ENCODE results near the gene UVRAG.

UVRAG gene

GRCh38 chr11:75795276-75796090 is 19.5 kb upstream of the UVRAG start:
- Histone ChIP-seq H4K20me1 (no peaks in the 10 kb centered on the region), H3K4me3 (no peak overlapping the region), H3K9ac (no peak overlapping the region), H3K27ac (no peak overlapping the region), H3K4me1 (peaks cover 18% of the 10 kb centered on the region), H3K27me3 (no peaks in the 10 kb centered on the region), H3K4me2 (no peak overlapping the region), H3K36me3 (no peaks in the 10 kb centered on the region), H3K9me3 (no peaks in the 10 kb centered on the region)
- TF ChIP-seq Cebpa-rat (IDR thresholded peaks at IDR 0.05): no peak

- Histone ChIP-seq H3K27ac (no peak overlapping the region), H3K9me3 (no peaks in the 10 kb centered on the region), H3K4me2 (no peak overlapping the region), H4K20me1 (no peaks in the 10 kb centered on the region), H3K36me3 (no peaks in the 10 kb centered on the region), H3K4me3 (no peak overlapping the region), H3K27me3 (no peaks in the 10 kb centered on the region), H3K4me1 (peaks cover 23% of the 10 kb centered on the region), H3K9ac (no peak overlapping the region)
- TF ChIP-seq Cebpa-rat (IDR thresholded peaks at IDR 0.05): no peak
Measured at GRCh38 chr11:75796091-75796435, 18.9 kb upstream of the UVRAG start.

DNA sequence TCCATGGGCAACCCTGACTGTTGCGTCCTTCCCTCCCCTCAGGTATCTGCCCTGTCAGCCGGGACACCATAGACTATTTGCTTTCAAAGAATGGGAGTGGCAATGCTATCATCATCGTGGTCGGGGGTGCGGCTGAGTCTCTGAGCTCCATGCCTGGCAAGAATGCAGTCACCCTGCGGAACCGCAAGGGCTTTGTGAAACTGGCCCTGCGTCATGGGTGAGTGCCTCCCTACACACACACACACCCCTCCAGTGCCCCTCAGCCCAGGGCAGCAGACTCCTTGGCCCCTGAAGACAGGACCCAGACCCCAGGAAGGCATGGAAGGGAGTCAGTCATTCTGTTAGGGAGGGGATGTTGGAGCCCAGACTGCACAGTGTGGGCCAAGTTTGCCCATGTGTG is 17.9 kb upstream of the UVRAG start:
- peak overlapping the region; percentile 59 for H3K4me2 ChIP-seq
- peaks cover 34% of the 10 kb centered on the region for H3K4me1 ChIP-seq
- TF ChIP-seq Cebpa-rat (IDR thresholded peaks at IDR 0.05): no peak
- no peaks in the 10 kb centered on the region for H3K9me3 ChIP-seq
- H3K27ac ChIP-seq: no peak overlapping the region
- H3K27me3 ChIP-seq: no peaks in the 10 kb centered on the region
- H3K36me3 ChIP-seq: no peaks in the 10 kb centered on the region
- H4K20me1 ChIP-seq: no peaks in the 10 kb centered on the region
- no peak overlapping the region for H3K4me3 ChIP-seq
- no peak overlapping the region for H3K9ac ChIP-seq

DNA sequence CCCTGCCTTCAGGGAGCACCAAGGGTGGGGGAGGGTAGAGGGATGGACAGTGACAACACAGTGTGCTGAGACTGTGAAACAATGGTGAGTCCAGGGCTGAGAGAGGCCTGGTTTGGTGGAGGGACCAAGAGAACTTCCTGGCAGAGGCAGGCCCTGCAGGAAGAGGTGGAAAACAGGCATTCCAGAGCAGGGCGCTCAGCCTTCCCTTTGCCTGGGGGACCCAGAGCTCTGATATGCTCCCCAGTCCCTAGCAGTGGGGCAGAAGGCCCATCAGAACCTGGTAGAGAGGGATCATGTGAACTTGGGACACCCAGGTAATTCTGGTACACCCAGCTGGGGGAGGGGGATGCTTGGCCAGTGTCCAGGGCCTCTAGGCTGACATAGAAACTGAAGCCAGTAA is 17.2 kb upstream of the UVRAG start:
- no peaks in the 10 kb centered on the region for H4K20me1 ChIP-seq
- no peak for TF ChIP-seq Cebpa-rat (IDR thresholded peaks at IDR 0.05)
- peaks cover 38% of the 10 kb centered on the region for H3K4me1 ChIP-seq
- no peaks in the 10 kb centered on the region for H3K9me3 ChIP-seq
- H3K4me2 ChIP-seq: peak overlapping the region; percentile 59
- no peak overlapping the region for H3K4me3 ChIP-seq
- no peak overlapping the region for H3K27ac ChIP-seq
- H3K27me3 ChIP-seq: no peaks in the 10 kb centered on the region
- no peaks in the 10 kb centered on the region for H3K36me3 ChIP-seq
- no peak overlapping the region for H3K9ac ChIP-seq

GRCh38 chr11:75800136-75800675 is 14.8 kb upstream of the UVRAG start:
- Histone ChIP-seq H3K4me3 (no peak overlapping the region), H4K20me1 (no peaks in the 10 kb centered on the region), H3K4me1 (peaks cover 38% of the 10 kb centered on the region), H3K27ac (no peak overlapping the region), H3K36me3 (no peaks in the 10 kb centered on the region), H3K4me2 (peak overlapping the region; percentile 70), H3K9ac (no peak overlapping the region), H3K27me3 (no peaks in the 10 kb centered on the region), H3K9me3 (no peaks in the 10 kb centered on the region)
- TF ChIP-seq Cebpa-rat (IDR thresholded peaks at IDR 0.05): no peak

GRCh38 chr11:75800728-75801361 is 14.2 kb upstream of the UVRAG start:
- Histone ChIP-seq H4K20me1 (no peaks in the 10 kb centered on the region), H3K27ac (peak overlapping the region; percentile 40; the same call in 1 of the 2 replicates), H3K9ac (no peak overlapping the region), H3K9me3 (no peaks in the 10 kb centered on the region), H3K36me3 (no peaks in the 10 kb centered on the region), H3K4me2 (peak overlapping the region; percentile 70), H3K4me1 (peaks cover 38% of the 10 kb centered on the region), H3K4me3 (no peak overlapping the region), H3K27me3 (no peaks in the 10 kb centered on the region)
- no peak for TF ChIP-seq Cebpa-rat (IDR thresholded peaks at IDR 0.05)

DNA sequence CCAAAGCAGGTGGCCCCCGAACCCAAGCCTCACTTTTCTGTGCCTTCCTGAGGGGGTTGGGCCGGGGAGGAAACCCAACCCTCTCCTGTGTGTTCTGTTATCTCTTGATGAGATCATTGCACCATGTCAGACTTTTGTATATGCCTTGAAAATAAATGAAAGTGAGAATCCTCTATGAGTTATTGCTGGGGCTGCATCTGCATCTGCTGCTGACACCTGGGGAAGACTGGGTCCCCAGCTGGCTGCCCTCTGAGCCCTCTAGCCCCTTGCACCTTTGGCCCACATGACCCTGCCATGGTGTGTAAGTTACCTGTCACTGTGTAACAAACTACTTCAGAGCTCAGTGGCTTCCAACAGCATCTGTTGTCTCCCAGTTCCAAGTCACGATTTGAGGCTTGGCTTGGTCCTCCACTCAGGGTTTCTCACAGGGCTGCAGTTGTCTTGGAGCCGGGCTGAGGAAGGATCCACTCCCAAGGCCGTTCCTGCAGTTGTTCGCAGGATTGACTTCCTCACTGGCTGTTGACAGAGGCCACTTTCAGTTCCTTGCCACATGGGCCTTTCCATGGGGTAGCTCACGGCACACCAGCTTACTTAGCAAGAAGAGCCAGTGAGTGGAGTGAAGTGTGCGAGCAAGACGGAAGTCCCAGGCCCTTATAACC is 13.5 kb upstream of the UVRAG start:
- Histone ChIP-seq H3K27ac (peak overlapping the region; percentile 40), H3K9me3 (no peaks in the 10 kb centered on the region), H3K27me3 (no peaks in the 10 kb centered on the region), H3K36me3 (no peaks in the 10 kb centered on the region), H3K4me3 (no peak overlapping the region), H3K4me2 (peak overlapping the region; percentile 70), H4K20me1 (no peaks in the 10 kb centered on the region), H3K4me1 (peaks cover 38% of the 10 kb centered on the region), H3K9ac (no peak overlapping the region)
- no peak for TF ChIP-seq Cebpa-rat (IDR thresholded peaks at IDR 0.05)

DNA sequence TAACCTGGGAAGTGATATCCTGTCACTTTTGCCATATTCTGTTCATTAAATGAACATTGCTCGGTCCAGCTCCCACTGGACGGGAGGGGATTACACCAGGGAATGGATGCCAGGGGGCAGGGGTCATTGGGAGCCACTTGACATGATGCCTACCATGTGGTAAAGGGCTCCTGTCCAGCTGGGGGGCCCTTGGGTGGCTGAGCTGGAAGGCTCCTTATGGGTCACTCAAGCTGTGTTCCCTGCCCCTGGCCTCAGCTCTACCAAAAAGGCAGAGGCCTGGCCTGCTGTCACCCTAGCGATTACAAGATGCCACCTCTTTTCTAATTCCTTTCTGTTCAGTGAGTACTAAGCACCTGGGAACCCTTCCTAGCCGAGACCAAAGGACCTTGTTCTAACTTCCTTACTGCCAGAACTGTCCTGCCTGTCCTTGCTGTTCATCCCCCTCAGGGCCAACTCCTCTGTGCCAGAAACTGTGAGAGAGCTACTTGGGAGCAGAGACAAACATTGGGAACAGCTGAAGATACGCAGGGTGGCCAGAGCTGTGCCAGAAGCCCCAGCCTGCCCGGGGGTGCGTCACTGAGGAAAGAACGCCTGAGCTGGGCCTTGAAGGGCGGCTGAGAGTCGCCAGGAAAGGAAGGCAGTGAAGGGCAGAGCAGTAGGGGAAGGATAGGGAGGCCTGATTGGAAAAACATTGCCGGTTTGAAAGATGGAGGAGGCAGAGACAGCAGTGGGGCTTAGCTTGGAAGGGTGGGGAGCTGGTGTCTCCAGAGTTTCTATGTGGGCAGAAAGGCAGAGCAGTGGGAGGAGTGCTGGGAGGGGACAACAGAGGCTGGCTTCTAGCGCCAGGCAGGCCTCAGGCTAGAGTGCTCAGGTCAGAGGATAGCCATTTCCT is 12.7 kb upstream of the UVRAG start:
- Histone ChIP-seq H4K20me1 (no peaks in the 10 kb centered on the region), H3K9me3 (no peaks in the 10 kb centered on the region), H3K9ac (no peak overlapping the region), H3K4me3 (no peak overlapping the region), H3K27ac (peak overlapping the region; percentile 40), H3K4me1 (peaks cover 31% of the 10 kb centered on the region), H3K36me3 (no peaks in the 10 kb centered on the region), H3K4me2 (peak overlapping the region; percentile 70), H3K27me3 (no peaks in the 10 kb centered on the region)
- TF ChIP-seq Cebpa-rat (IDR thresholded peaks at IDR 0.05): no peak

Data from BLaER1 (cell line).